ENCODE results near the gene SNRNP25.

Gene SNRNP25

GRCh38 chr16:50769-51591, 2.6 kb upstream of the SNRNP25 start:
- TF ChIP-seq TAF1 (IDR thresholded peaks at IDR 0.05; ENCODE audit: borderline replicate concordance, insufficient read depth, low read length) (no peak), SIN3A (IDR thresholded peaks at IDR 0.05; ENCODE audit: borderline replicate concordance, insufficient read depth, low read length) (no peak), FOXP2 (optimal IDR thresholded peaks at IDR 0.05; ENCODE audit: borderline replicate concordance, extremely low read depth, extremely low read length, insufficient read depth) (no peak), POLR2AphosphoS5 (IDR thresholded peaks at IDR 0.05; ENCODE audit: low read depth, low read length) (no peak), REST (IDR thresholded peaks at IDR 0.05; ENCODE audit: insufficient read depth in 1 of 2, low read depth in 2 of 2, low read length in 2 of 2) (no peak)

- TF ChIP-seq POLR2AphosphoS5 (IDR thresholded peaks at IDR 0.05; ENCODE audit: low read depth, low read length) (no peak), REST (IDR thresholded peaks at IDR 0.05; ENCODE audit: insufficient read depth in 1 of 2, low read depth in 2 of 2, low read length in 2 of 2) (no peak), TAF1 (IDR thresholded peaks at IDR 0.05; ENCODE audit: borderline replicate concordance, insufficient read depth, low read length) (no peak), FOXP2 (optimal IDR thresholded peaks at IDR 0.05; ENCODE audit: borderline replicate concordance, extremely low read depth, extremely low read length, insufficient read depth) (no peak), SIN3A (IDR thresholded peaks at IDR 0.05; ENCODE audit: borderline replicate concordance, insufficient read depth, low read length) (no peak)
Observed at GRCh38 chr16:54237-54581, 581 bp downstream of the SNRNP25 start.

GRCh38 chr16:55571-56136, 2.0 kb downstream of the SNRNP25 start:
- TF ChIP-seq TAF1 (IDR thresholded peaks at IDR 0.05; ENCODE audit: borderline replicate concordance, insufficient read depth, low read length) (no peak), REST (IDR thresholded peaks at IDR 0.05; ENCODE audit: insufficient read depth in 1 of 2, low read depth in 2 of 2, low read length in 2 of 2) (no peak), FOXP2 (optimal IDR thresholded peaks at IDR 0.05; ENCODE audit: borderline replicate concordance, extremely low read depth, extremely low read length, insufficient read depth) (no peak), SIN3A (IDR thresholded peaks at IDR 0.05; ENCODE audit: borderline replicate concordance, insufficient read depth, low read length) (no peak), POLR2AphosphoS5 (IDR thresholded peaks at IDR 0.05; ENCODE audit: low read depth, low read length) (no peak)

- no peak for TF ChIP-seq REST (IDR thresholded peaks at IDR 0.05; ENCODE audit: insufficient read depth in 1 of 2, low read depth in 2 of 2, low read length in 2 of 2)
- no peak for TF ChIP-seq FOXP2 (optimal IDR thresholded peaks at IDR 0.05; ENCODE audit: borderline replicate concordance, extremely low read depth, extremely low read length, insufficient read depth)
- TF ChIP-seq SIN3A (IDR thresholded peaks at IDR 0.05; ENCODE audit: borderline replicate concordance, insufficient read depth, low read length) = no peak
- TF ChIP-seq POLR2AphosphoS5 (IDR thresholded peaks at IDR 0.05; ENCODE audit: low read depth, low read length) = no peak
- no peak for TF ChIP-seq TAF1 (IDR thresholded peaks at IDR 0.05; ENCODE audit: borderline replicate concordance, insufficient read depth, low read length)
Observed at GRCh38 chr16:56231-56927, 2.8 kb downstream of the SNRNP25 start.
